Fibroblast of skin of abdomen (primary cell): ENCODE data around the gene PLXNC1.
A peak's percentile ranks its signal among the peaks of the same experiment; 100 is the strongest.

Experiments
- DNase-seq: peaks from one replicate; pipeline ENCODE4 v3.0.0-alpha.2; 2013

PLXNC1 gene

GRCh38 chr12:94207467-94207848 lies 59.1 kb downstream of the PLXNC1 start:
- DNase-seq, result no peak

GRCh38 chr12:94207849-94208621 lies 59.7 kb downstream of the PLXNC1 start:
- peak; percentile 17 for DNase-seq

- no peak for DNase-seq
These were observed 60.2 kb downstream of the PLXNC1 start for GRCh38 chr12:94208622-94208966.

GRCh38 chr12:94209240-94209639 lies 60.9 kb downstream of the PLXNC1 start:
- no peak for DNase-seq

GRCh38 chr12:94211021-94211420 lies 62.6 kb downstream of the PLXNC1 start:
- DNase-seq, result no peak

GRCh38 chr12:94218233-94218632 lies 69.9 kb downstream of the PLXNC1 start:
- DNase-seq, result no peak

GRCh38 chr12:94219622-94220302 lies 71.4 kb downstream of the PLXNC1 start:
- no peak for DNase-seq

- DNase-seq, result no peak
These were observed 72.4 kb downstream of the PLXNC1 start for GRCh38 chr12:94220804-94221203.

- DNase-seq, result no peak
These were observed 74.1 kb downstream of the PLXNC1 start for GRCh38 chr12:94222351-94223084.

- no peak for DNase-seq
These were observed 75.5 kb downstream of the PLXNC1 start for GRCh38 chr12:94223842-94224241.

- no peak for DNase-seq
These were observed 77.1 kb downstream of the PLXNC1 start for GRCh38 chr12:94225506-94225905.

- DNase-seq, result no peak
These were observed 77.7 kb downstream of the PLXNC1 start for GRCh38 chr12:94225947-94226630.

GRCh38 chr12:94227066-94227465 lies 78.7 kb downstream of the PLXNC1 start:
- no peak for DNase-seq

GRCh38 chr12:94228488-94228907 lies 80.1 kb downstream of the PLXNC1 start:
- no peak for DNase-seq

- no peak for DNase-seq
These were observed 81.5 kb downstream of the PLXNC1 start for GRCh38 chr12:94229902-94230301.

GRCh38 chr12:94230357-94230905 lies 82.1 kb downstream of the PLXNC1 start:
- no peak for DNase-seq

GRCh38 chr12:94231709-94232108 lies 83.3 kb downstream of the PLXNC1 start:
- DNase-seq, result no peak

GRCh38 chr12:94235848-94236247 lies 87.5 kb downstream of the PLXNC1 start:
- DNase-seq, result no peak

- no peak for DNase-seq
These were observed 91.1 kb downstream of the PLXNC1 start for GRCh38 chr12:94239332-94239993.

- DNase-seq, result no peak
These were observed 91.8 kb downstream of the PLXNC1 start for GRCh38 chr12:94240171-94240570.

- no peak for DNase-seq
These were observed 94.5 kb downstream of the PLXNC1 start for GRCh38 chr12:94242901-94243300.
